Kidney tubule cell (primary cell): ENCODE results near the gene ZNF624.
"Not testable (repeated sequence)": the region's sequence is repeated elsewhere in the genome, so short reads cannot be mapped to it uniquely, and the experiment has no call there.

Experiments
- DNase-seq: peaks from one replicate; pipeline ENCODE4 v3.0.0-alpha.2; 2018; ENCODE audit warnings: low spot score

Gene ZNF624

GRCh38 chr17:16653367-16654041 is at the start of gene ZNF624:
TSS of gene ZNF624 (minus strand) at chr17:16653850.
- peak; percentile 94 for DNase-seq

GRCh38 chr17:16697603-16698002 is 44.0 kb upstream of the ZNF624 start:
- DNase-seq: not testable (repeated sequence)

GRCh38 chr17:16690447-16690846 is 36.8 kb upstream of the ZNF624 start:
- DNase-seq: not testable (repeated sequence)

GRCh38 chr17:16689731-16690281 is 36.2 kb upstream of the ZNF624 start, which contains the start of gene CCDC144A:
TSS of gene CCDC144A (plus strand) at chr17:16690241. CDS start at chr17:16690401, 160 bp downstream.
- DNase-seq: peak; percentile 71

GRCh38 chr17:16687151-16687550 is 33.5 kb upstream of the ZNF624 start:
- DNase-seq: not testable (repeated sequence)

- not testable (repeated sequence) for DNase-seq
These were observed 32.4 kb upstream of the ZNF624 start for GRCh38 chr17:16686019-16686418.

GRCh38 chr17:16683290-16684138 is 29.9 kb upstream of the ZNF624 start:
- peak; percentile 15 for DNase-seq

GRCh38 chr17:16676676-16677268 is 23.1 kb upstream of the ZNF624 start:
- no peak for DNase-seq

- DNase-seq: not testable (repeated sequence)
These were observed 13.4 kb upstream of the ZNF624 start for GRCh38 chr17:16666907-16667636.

- DNase-seq: not testable (repeated sequence)
These were observed 12.9 kb upstream of the ZNF624 start for GRCh38 chr17:16666553-16666906.

- peak; percentile 30 for DNase-seq
These were observed 9.3 kb upstream of the ZNF624 start for GRCh38 chr17:16662936-16663335.

GRCh38 chr17:16661217-16661616 is 7.6 kb upstream of the ZNF624 start:
- no peak for DNase-seq

GRCh38 chr17:16652847-16653366 is 743 bp downstream of the ZNF624 start:
- DNase-seq: no peak

- DNase-seq: no peak
These were observed 1.4 kb downstream of the ZNF624 start for GRCh38 chr17:16652252-16652651.

GRCh38 chr17:16649585-16649984 is 4.1 kb downstream of the ZNF624 start:
- DNase-seq: no peak

GRCh38 chr17:16639438-16639837 is 14.2 kb downstream of the ZNF624 start:
- DNase-seq: no peak

GRCh38 chr17:16623282-16623681 is 30.4 kb downstream of the ZNF624 start:
- DNase-seq: no peak

- DNase-seq: no peak
These were observed 30.9 kb downstream of the ZNF624 start for GRCh38 chr17:16622540-16623277.

GRCh38 chr17:16617481-16618060 is 36.1 kb downstream of the ZNF624 start:
- no peak for DNase-seq

GRCh38 chr17:16599537-16599936 is 54.1 kb downstream of the ZNF624 start:
- no peak for DNase-seq
